Thymus (tissue), 11 donors: ENCODE results near the gene STK24. TPM values are rescaled to one million over a fixed set of nuclear protein-coding genes. Genes with fewer than 3 reads are reported as not detected.

Experiments used
- DNase-seq, 9 donors: peaks; one replicate each; pipeline ENCODE4 v3.0.0-alpha.2; 2013; ENCODE audit warnings: low spot score in 9 of 9, low read depth in 6 of 9, missing footprints in 1 of 9
- H3K27ac ChIP-seq, 2 donors: one replicate each; pipeline ENCODE4 v1.5.1; 2013; ENCODE audit warnings: control low read depth in 1 of 2, low read depth in 1 of 2, low read length in 1 of 2, mild to moderate bottlenecking in 1 of 2, moderate library complexity in 1 of 2
- H3K27me3 ChIP-seq, 2 donors: one replicate each; pipeline ENCODE4 v1.5.1; 2013; ENCODE audit warnings: low read length in 1 of 2; ENCODE audit not compliant: control insufficient read depth in 2 of 2, insufficient read depth in 1 of 2
- H3K36me3 ChIP-seq, 2 donors: one replicate each; pipeline ENCODE4 v1.5.1; 2013; ENCODE audit warnings: low read length in 1 of 2, mild to moderate bottlenecking in 1 of 2, moderate library complexity in 1 of 2; ENCODE audit not compliant: control insufficient read depth in 2 of 2, insufficient read depth in 2 of 2
- H3K4me1 ChIP-seq, 2 donors: one replicate each; pipeline ENCODE4 v1.5.1; 2013; ENCODE audit warnings: low read length in 2 of 2; ENCODE audit not compliant: control insufficient read depth in 2 of 2, insufficient read depth in 2 of 2
- H3K4me3 ChIP-seq, 2 donors: one replicate each; pipeline ENCODE4 v1.5.1; 2013; ENCODE audit warnings: low read length in 2 of 2, control low read depth in 1 of 2, mild to moderate bottlenecking in 1 of 2
- H3K9me3 ChIP-seq, 2 donors: one replicate each; pipeline ENCODE4 v1.5.1; 2013; ENCODE audit warnings: low read length in 1 of 2, mild to moderate bottlenecking in 1 of 2; ENCODE audit not compliant: control insufficient read depth in 2 of 2, insufficient read depth in 1 of 2
- WGBS: extraction: QIAGEN DNeasy Blood & Tissue Kit; methylation state at CpG from one replicate; pipeline ENCODE4 v1.1.7; 2013; 5-methylcytosine and 5-hydroxymethylcytosine counted together
- polyA plus RNA-seq: library from polyadenylated mRNA; stranded (reverse); fragments of 200-250 nt; gene quantifications from one replicate; pipeline ENCODE4 v1.2.3, GENCODE V29; 2013
- total RNA-seq: library from RNA; stranded (reverse); fragments of 120-200 nt; gene quantifications from one replicate; pipeline ENCODE4 v1.2.4, GENCODE V29; 2013
- donor health status: healthy.

The STK24 gene
- total and polyA plus RNA-seq, 2 donors, result 52.7 to 62.4 TPM

- Histone ChIP-seq H3K9me3 (no peaks in the 10 kb centered on the region), H3K36me3 (peaks cover 22 to 34% of the 10 kb centered on the region in 2 donors), H3K27me3 (no peaks in the 10 kb centered on the region), H3K4me3 (no peak overlapping the region), H3K4me1 (peaks cover 0 to 7% of the 10 kb centered on the region in 2 donors), H3K27ac (peak overlapping the region in 1 of 2 donors; percentile 15)
- WGBS, result 89% methylated on average over 15 of the region's 15 CpGs
- DNase-seq, result no peak
Measured at GRCh38 chr13:98495627-98496478, 81.1 kb downstream of the STK24 start.

GRCh38 chr13:98494769-98495168 is 82.1 kb downstream of the STK24 start:
- no peak for DNase-seq
- Histone ChIP-seq H3K27me3 (no peaks in the 10 kb centered on the region), H3K27ac (peak overlapping the region in 1 of 2 donors; percentile 9), H3K36me3 (peaks cover 21 to 35% of the 10 kb centered on the region in 2 donors), H3K4me1 (peaks cover 7 to 9% of the 10 kb centered on the region in 2 donors), H3K4me3 (no peak overlapping the region), H3K9me3 (no peaks in the 10 kb centered on the region)
- 98% methylated on average over 13 of the region's 13 CpGs for WGBS

- no peak for DNase-seq
- WGBS, result 97% methylated on average over 6 of the region's 6 CpGs
- H3K27ac ChIP-seq, result no peak overlapping the region
- H3K36me3 ChIP-seq, result peaks cover 12 to 23% of the 10 kb centered on the region in 2 donors
- H3K4me1 ChIP-seq, result peaks cover 7 to 10% of the 10 kb centered on the region in 2 donors
- no peaks in the 10 kb centered on the region for H3K9me3 ChIP-seq
- H3K4me3 ChIP-seq, result no peak overlapping the region
- no peaks in the 10 kb centered on the region for H3K27me3 ChIP-seq
Measured at GRCh38 chr13:98493042-98493712, 83.7 kb downstream of the STK24 start.

GRCh38 chr13:98492335-98493041 is 84.4 kb downstream of the STK24 start:
- no peaks in the 10 kb centered on the region for H3K9me3 ChIP-seq
- DNase-seq, result no peak
- H3K4me3 ChIP-seq, result no peak overlapping the region
- peaks cover 3 to 14% of the 10 kb centered on the region in 2 donors for H3K4me1 ChIP-seq
- WGBS, result 95% methylated on average over 6 of the region's 6 CpGs
- H3K27ac ChIP-seq, result no peak overlapping the region
- no peaks in the 10 kb centered on the region for H3K27me3 ChIP-seq
- H3K36me3 ChIP-seq, result peaks cover 11 to 19% of the 10 kb centered on the region in 2 donors

GRCh38 chr13:98490866-98491265 is 86.0 kb downstream of the STK24 start:
- peaks cover 11 to 18% of the 10 kb centered on the region in 2 donors for H3K36me3 ChIP-seq
- H3K27ac ChIP-seq, result no peak overlapping the region
- peaks cover 2 to 14% of the 10 kb centered on the region in 2 donors for H3K4me1 ChIP-seq

GRCh38 chr13:98490195-98490836 is 86.6 kb downstream of the STK24 start:
- Histone ChIP-seq H3K9me3 (no peaks in the 10 kb centered on the region), H3K36me3 (peaks cover 11 to 16% of the 10 kb centered on the region in 2 donors), H3K4me3 (no peak overlapping the region), H3K27ac (no peak overlapping the region), H3K4me1 (peaks cover 2 to 16% of the 10 kb centered on the region in 2 donors), H3K27me3 (no peaks in the 10 kb centered on the region)
- no peak for DNase-seq
- WGBS, result 85% methylated on average over 9 of the region's 9 CpGs

More at GRCh38 chr13:98490866-98491265, 86.0 kb downstream of the STK24 start:
- no peak overlapping the region for H3K4me3 ChIP-seq
- H3K27me3 ChIP-seq, result no peaks in the 10 kb centered on the region
- WGBS, result 89% methylated on average over 8 of the region's 8 CpGs
- DNase-seq, result no peak
- no peaks in the 10 kb centered on the region for H3K9me3 ChIP-seq

GRCh38 chr13:98489446-98490194 is 87.3 kb downstream of the STK24 start:
- Histone ChIP-seq H3K27me3 (no peaks in the 10 kb centered on the region), H3K9me3 (no peaks in the 10 kb centered on the region), H3K36me3 (peaks cover 7 to 11% of the 10 kb centered on the region in 2 donors), H3K4me1 (peaks cover 2 to 23% of the 10 kb centered on the region in 2 donors), H3K4me3 (no peak overlapping the region), H3K27ac (no peak overlapping the region)
- no peak for DNase-seq
- 82% methylated on average over 8 of the region's 8 CpGs for WGBS

- H3K4me1 ChIP-seq, result peaks cover 5 to 30% of the 10 kb centered on the region in 2 donors
- H3K27me3 ChIP-seq, result no peaks in the 10 kb centered on the region
- peaks cover 6 to 10% of the 10 kb centered on the region in 2 donors for H3K36me3 ChIP-seq
- DNase-seq, result no peak
- H3K27ac ChIP-seq, result no peak overlapping the region
- H3K9me3 ChIP-seq, result no peaks in the 10 kb centered on the region
- H3K4me3 ChIP-seq, result no peak overlapping the region
- 85% methylated on average over 11 of the region's 11 CpGs for WGBS
Measured at GRCh38 chr13:98488736-98489135, 88.2 kb downstream of the STK24 start.
